AG08396 (cell line): ENCODE measurements around the gene CBARP.

Source experiments
- DNase-seq: peaks from one replicate; pipeline ENCODE4 v3.0.0; 2012; ENCODE audit warnings: low spot score, mixed read lengths

Gene CBARP

GRCh38 chr19:1237754-1238368, at the start of gene CBARP:
Gene CBARP (minus strand): TSS chr19:1238005. CDS start chr19:1236100, 1,905 bp downstream.
- DNase-seq: peak; percentile 75

- DNase-seq: no peak
Measured at GRCh38 chr19:1286487-1287353, 48.9 kb upstream of the CBARP start.

GRCh38 chr19:1285737-1286360, 48.0 kb upstream of the CBARP start, which contains the start of gene EFNA2:
Gene EFNA2 (plus strand): TSS chr19:1285873. CDS start chr19:1286169, 296 bp downstream.
- DNase-seq: no peak

GRCh38 chr19:1284979-1285736, 47.4 kb upstream of the CBARP start:
- DNase-seq: no peak

- no peak for DNase-seq
Measured at GRCh38 chr19:1284293-1284978, 46.6 kb upstream of the CBARP start.

GRCh38 chr19:1283917-1284292, 46.1 kb upstream of the CBARP start:
- DNase-seq: no peak

- DNase-seq: no peak
Measured at GRCh38 chr19:1283207-1283916, 45.6 kb upstream of the CBARP start.

GRCh38 chr19:1282588-1283206, 44.9 kb upstream of the CBARP start:
- no peak for DNase-seq

GRCh38 chr19:1281569-1282287, 43.9 kb upstream of the CBARP start:
- no peak for DNase-seq

GRCh38 chr19:1280636-1281568, 43.1 kb upstream of the CBARP start:
- no peak for DNase-seq

- peak; percentile 93 for DNase-seq
Measured at GRCh38 chr19:1279782-1280341, 42.1 kb upstream of the CBARP start.

GRCh38 chr19:1278713-1279660, 41.2 kb upstream of the CBARP start:
- DNase-seq: no peak

GRCh38 chr19:1278074-1278473, 40.3 kb upstream of the CBARP start:
- no peak for DNase-seq

GRCh38 chr19:1277061-1277460, 39.3 kb upstream of the CBARP start:
- no peak for DNase-seq

GRCh38 chr19:1276628-1277022, 38.8 kb upstream of the CBARP start:
- DNase-seq: no peak

- DNase-seq: no peak
Measured at GRCh38 chr19:1275976-1276627, 38.3 kb upstream of the CBARP start.
